Nephron (organoid): ENCODE results near the gene COL6A2.

Experiments
- H3K27ac Mint-ChIP-seq, 3 experiments: 2 replicates each; pipeline ENCODE4 v1.8.0; 2020; ENCODE audit warnings: mixed read lengths in 3 of 3, mild to moderate bottlenecking in 2 of 3, moderate library complexity in 1 of 3
- H3K27me3 Mint-ChIP-seq: 2 replicates; pipeline ENCODE4 v1.8.0; 2021; ENCODE audit warnings: low read depth, mild to moderate bottlenecking, moderate library complexity, mixed read lengths
- H3K36me3 Mint-ChIP-seq: 2 replicates; pipeline ENCODE4 v1.8.0; 2020; ENCODE audit warnings: low read depth, mixed read lengths
- H3K4me1 Mint-ChIP-seq: 2 replicates; pipeline ENCODE4 v1.8.0; 2020; ENCODE audit warnings: mixed read lengths
- H3K4me3 Mint-ChIP-seq, 3 experiments: 2 replicates each; pipeline ENCODE4 v1.8.0; 2020; ENCODE audit warnings: mild to moderate bottlenecking in 3 of 3, mixed read lengths in 3 of 3, moderate library complexity in 2 of 3
- H3K9me3 Mint-ChIP-seq: 2 replicates; pipeline ENCODE4 v1.8.0; 2020; ENCODE audit warnings: mixed read lengths
- TF ChIP-seq, protein P1 (sequence below), 3 experiments: fragments of 200-600 bp; sonication (generic); IDR thresholded peaks; one replicate each; pipeline ENCODE4 v1.5.0; 2021; ENCODE audit warnings: antibody characterized with exemption in 3 of 3; ENCODE audit not compliant: unreplicated experiment in 3 of 3

Gene COL6A2

DNA sequence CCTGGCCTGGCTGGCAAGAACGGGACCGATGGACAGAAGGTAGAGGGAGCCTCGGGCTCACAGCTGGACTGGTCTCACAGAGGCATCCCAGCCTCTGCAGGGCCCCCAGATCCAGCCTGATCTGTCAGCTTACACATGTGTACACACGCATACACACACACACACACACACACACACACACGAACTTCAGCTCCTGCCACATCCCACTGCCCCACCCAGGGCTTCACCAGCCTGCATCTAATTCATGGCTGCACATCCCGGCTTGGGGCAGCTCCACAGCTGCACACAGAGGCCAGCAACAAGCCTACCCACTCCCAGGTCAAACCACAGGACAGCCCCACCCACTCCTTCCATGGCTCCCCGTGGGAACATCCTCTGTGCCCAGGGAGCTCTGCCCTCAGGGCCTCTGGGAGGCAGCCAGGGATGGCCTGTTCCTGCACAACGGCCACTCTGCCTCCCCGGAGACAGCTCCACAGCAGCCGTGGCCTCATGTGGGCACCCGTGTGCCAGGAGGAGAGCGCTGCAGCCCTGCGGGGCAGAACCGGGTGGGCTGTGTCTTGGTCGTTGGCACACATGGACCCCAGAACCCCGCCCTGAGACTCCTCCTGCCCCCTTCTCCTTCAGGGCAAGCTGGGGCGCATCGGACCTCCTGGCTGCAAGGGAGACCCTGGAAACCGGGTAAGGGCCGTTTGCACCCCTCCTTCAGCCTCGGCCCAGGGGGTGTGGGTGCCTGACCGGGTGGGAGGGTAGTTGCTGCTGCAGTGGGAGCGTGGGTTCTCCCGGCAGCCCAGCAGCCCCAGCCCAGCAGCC lies 19.1 kb downstream of the COL6A2 start:
- peaks cover 33% of the 10 kb centered on the region for H3K36me3 Mint-ChIP-seq
- TF ChIP-seq, protein P1, sequence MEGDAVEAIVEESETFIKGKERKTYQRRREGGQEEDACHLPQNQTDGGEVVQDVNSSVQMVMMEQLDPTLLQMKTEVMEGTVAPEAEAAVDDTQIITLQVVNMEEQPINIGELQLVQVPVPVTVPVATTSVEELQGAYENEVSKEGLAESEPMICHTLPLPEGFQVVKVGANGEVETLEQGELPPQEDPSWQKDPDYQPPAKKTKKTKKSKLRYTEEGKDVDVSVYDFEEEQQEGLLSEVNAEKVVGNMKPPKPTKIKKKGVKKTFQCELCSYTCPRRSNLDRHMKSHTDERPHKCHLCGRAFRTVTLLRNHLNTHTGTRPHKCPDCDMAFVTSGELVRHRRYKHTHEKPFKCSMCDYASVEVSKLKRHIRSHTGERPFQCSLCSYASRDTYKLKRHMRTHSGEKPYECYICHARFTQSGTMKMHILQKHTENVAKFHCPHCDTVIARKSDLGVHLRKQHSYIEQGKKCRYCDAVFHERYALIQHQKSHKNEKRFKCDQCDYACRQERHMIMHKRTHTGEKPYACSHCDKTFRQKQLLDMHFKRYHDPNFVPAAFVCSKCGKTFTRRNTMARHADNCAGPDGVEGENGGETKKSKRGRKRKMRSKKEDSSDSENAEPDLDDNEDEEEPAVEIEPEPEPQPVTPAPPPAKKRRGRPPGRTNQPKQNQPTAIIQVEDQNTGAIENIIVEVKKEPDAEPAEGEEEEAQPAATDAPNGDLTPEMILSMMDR (IDR thresholded peaks at IDR 0.05; ENCODE audit: unreplicated experiment in 3 of 3): no peak
- H3K9me3 Mint-ChIP-seq: no peaks in the 10 kb centered on the region
- no peaks in the 10 kb centered on the region for H3K4me1 Mint-ChIP-seq
- H3K27ac Mint-ChIP-seq: no peak overlapping the region
- H3K4me3 Mint-ChIP-seq: no peak overlapping the region
- H3K27me3 Mint-ChIP-seq: no peaks in the 10 kb centered on the region

DNA sequence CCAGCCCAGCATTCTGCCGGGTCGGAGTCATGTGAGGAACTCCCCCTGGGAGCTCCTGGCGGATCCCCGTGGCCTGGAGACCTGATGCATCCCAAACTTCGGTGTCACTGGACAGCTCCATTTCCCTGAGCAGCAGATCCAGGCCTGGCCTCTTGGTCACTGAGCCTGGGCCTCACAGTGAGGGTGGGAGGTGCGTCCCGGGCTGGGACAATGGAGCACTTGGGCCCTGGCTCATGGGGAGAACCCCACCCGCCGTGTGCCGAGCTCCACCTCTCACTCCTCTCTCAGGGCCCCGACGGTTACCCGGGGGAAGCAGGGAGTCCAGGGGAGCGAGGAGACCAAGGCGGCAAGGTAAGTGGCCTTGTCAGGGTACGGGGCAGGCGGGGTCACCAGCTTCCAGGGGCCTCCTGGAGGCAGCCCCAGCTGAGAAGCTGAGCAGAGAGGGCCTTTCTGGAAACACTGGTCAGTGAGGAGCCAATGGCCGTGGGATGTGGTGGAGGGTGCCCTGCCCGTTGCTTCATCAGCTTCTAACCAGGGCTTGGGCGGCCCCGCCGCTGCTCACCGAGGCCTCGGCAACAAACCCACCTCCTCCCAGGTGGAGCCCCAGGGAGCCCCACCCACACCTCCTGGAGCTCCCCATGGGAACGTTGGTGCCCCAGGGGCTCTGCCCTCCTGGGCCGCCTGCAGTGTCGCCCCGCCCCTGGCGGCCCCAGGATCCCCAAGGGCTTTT lies 19.8 kb downstream of the COL6A2 start:
- peaks cover 39% of the 10 kb centered on the region for H3K36me3 Mint-ChIP-seq
- no peak overlapping the region for H3K4me3 Mint-ChIP-seq
- no peak overlapping the region for H3K27ac Mint-ChIP-seq
- no peaks in the 10 kb centered on the region for H3K27me3 Mint-ChIP-seq
- no peaks in the 10 kb centered on the region for H3K4me1 Mint-ChIP-seq
- H3K9me3 Mint-ChIP-seq: no peaks in the 10 kb centered on the region
- TF ChIP-seq, protein P1 (IDR thresholded peaks at IDR 0.05; ENCODE audit: unreplicated experiment in 3 of 3): no peak

DNA sequence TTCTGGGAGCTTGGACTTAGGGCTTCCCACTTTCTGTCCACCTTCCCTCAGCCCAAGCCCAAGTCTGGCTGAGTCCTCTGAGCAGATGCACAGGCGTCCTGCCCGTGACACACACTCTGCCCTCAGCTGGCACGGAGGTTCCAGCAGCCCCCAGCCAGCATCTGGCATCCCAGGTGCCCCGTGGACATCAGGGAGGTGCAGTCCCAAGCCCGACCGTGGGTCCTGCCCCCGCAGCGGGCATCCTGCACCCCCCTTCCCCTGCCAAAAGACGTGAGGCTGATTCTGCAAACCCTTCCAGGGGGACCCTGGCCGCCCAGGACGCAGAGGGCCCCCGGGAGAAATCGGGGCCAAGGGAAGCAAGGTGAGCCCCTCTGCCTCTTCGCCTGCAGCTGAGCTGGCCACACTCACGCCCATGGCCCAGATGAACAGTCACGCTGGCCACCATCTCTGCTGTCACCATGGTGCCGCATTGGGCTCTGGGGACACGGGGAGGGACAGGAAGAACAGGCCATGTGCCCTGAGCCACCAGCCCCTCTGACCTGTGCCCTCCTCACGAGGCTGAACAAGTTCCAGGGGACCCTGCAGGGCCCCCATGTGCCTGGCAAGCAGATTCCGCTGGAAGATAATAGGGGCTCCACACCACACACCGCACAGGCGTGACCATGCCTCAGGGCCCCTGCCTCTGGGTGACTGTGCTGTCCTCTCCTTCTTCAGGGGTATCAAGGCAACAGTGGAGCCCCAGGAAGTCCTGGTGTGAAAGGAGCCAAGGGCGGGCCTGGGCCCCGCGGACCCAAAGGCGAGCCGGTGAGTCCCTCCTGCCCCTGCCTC lies 20.6 kb downstream of the COL6A2 start:
- no peak overlapping the region for H3K27ac Mint-ChIP-seq
- TF ChIP-seq, protein P1 (IDR thresholded peaks at IDR 0.05; ENCODE audit: unreplicated experiment in 3 of 3): no peak
- no peaks in the 10 kb centered on the region for H3K4me1 Mint-ChIP-seq

DNA sequence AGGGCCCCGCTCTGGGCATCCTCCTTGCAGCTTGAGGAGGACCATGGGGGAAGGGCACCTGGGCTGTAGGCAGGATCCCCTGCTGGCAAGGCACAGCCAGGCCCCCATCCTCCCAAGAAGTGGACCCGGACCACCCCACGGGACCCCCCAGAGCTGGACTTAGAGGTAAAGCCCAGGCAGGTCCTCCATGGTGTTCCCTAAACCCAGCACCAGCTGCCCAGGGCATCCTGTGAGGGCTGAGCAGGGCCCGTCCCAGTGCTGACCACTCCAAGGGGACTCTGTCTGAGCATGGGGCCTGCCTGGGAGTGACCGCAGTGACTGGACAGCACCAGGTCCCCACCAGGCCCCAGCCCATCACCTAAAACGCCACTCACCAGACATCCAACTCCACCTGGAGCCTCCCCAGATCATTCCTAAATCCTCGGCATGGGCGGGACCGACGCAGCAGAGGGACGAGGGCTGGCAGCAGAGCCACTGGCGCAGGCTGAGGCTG lies 21.3 kb downstream of the COL6A2 start:
- H3K4me1 Mint-ChIP-seq: no peaks in the 10 kb centered on the region
- no peak overlapping the region for H3K27ac Mint-ChIP-seq
- H3K4me3 Mint-ChIP-seq: no peak overlapping the region
- H3K36me3 Mint-ChIP-seq: peaks cover 35% of the 10 kb centered on the region
- no peaks in the 10 kb centered on the region for H3K9me3 Mint-ChIP-seq
- TF ChIP-seq, protein P1 (IDR thresholded peaks at IDR 0.05; ENCODE audit: unreplicated experiment in 3 of 3): no peak
- no peaks in the 10 kb centered on the region for H3K27me3 Mint-ChIP-seq

More for the DNA sequence above, 20.6 kb downstream of the COL6A2 start:
- no peak overlapping the region for H3K4me3 Mint-ChIP-seq
- H3K27me3 Mint-ChIP-seq: no peaks in the 10 kb centered on the region
- H3K9me3 Mint-ChIP-seq: no peaks in the 10 kb centered on the region
- peaks cover 37% of the 10 kb centered on the region for H3K36me3 Mint-ChIP-seq

DNA sequence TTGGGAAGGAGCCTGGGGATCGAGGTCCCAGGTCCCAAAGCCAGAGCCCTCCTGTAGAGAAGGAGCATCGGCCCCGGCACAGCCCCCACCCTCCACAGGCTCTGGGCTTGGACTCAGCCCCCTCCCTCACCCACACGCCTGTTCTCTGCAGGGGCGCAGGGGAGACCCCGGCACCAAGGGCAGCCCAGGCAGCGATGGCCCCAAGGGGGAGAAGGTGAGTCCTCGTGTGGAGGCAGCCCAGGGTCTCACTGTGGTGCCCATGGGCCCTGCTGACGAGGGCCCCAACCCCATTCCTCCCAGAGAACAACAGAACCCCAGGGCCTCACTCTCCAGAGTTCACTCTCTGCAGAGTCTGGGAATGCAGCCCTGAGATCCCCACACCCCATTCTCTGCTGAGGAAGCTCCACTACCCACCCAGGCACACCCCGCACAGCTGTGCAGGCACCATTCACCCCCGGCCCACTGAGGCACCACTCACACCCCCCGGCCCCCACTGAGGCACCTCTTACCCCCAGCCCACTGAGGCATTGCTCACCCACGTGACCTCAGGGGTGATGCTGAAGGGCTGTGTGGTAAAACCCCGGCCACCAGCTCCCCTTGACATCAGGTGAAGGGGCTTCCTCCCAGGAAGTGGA lies 21.8 kb downstream of the COL6A2 start:
- TF ChIP-seq, protein P1 (IDR thresholded peaks at IDR 0.05; ENCODE audit: unreplicated experiment in 3 of 3): no peak
- Mint-ChIP-seq H3K4me3 (no peak overlapping the region), H3K27ac (no peak overlapping the region), H3K27me3 (no peaks in the 10 kb centered on the region), H3K36me3 (peaks cover 31% of the 10 kb centered on the region), H3K9me3 (no peaks in the 10 kb centered on the region), H3K4me1 (no peaks in the 10 kb centered on the region)
